CD14-positive monocyte (primary cell): Measurements from ENCODE around the gene SPATA9. TPM values are rescaled to one million over a fixed set of nuclear protein-coding genes. Genes with fewer than 3 reads are reported as not detected.

ENCODE experiments used
- DNase-seq, 3 donors: peaks; one replicate each; pipeline ENCODE4 v3.0.0-alpha.2; 2011 to 2022
- H2AFZ ChIP-seq: 2 replicates; pipeline ENCODE4 v1.6.0; 2012; ENCODE audit warnings: mild to moderate bottlenecking, low read depth, low read length, inconsistent platforms; ENCODE audit not compliant: insufficient read depth, poor library complexity, severe bottlenecking
- H3K27ac ChIP-seq, 2 donors: 1 replicate in 1 of 2; 2 replicates in 1 of 2; pipeline ENCODE4 v1.5.1; 2012 to 2013; ENCODE audit warnings: low read length in 2 of 2, control low read depth in 1 of 2, inconsistent platforms in 1 of 2, low read depth in 1 of 2, mild to moderate bottlenecking in 1 of 2
- H3K27me3 ChIP-seq, 2 donors: one replicate each; pipeline versions ENCODE4 v1.6.0 to v1.6.1; 2011 to 2013; ENCODE audit warnings: low read length in 2 of 2; ENCODE audit not compliant: control insufficient read depth in 2 of 2, insufficient read depth in 2 of 2
- H3K36me3 ChIP-seq, 2 donors: replicated peaks in 1 of 2; 1 replicate in 1 of 2; 2 replicates in 1 of 2; pipeline versions ENCODE4 v1.5.1 to v1.6.1; 2012 to 2013; ENCODE audit warnings: low read length in 2 of 2, control low read depth in 1 of 2, inconsistent platforms in 1 of 2, mild to moderate bottlenecking in 1 of 2; ENCODE audit not compliant: insufficient read depth in 2 of 2, control insufficient read depth in 1 of 2
- H3K4me1 ChIP-seq, 2 donors: 1 replicate in 1 of 2; 2 replicates in 1 of 2; pipeline versions ENCODE4 v1.5.1 to v1.6.1; 2012 to 2013; ENCODE audit warnings: low read length in 2 of 2, control low read depth in 1 of 2, inconsistent platforms in 1 of 2, mild to moderate bottlenecking in 1 of 2, moderate library complexity in 1 of 2; ENCODE audit not compliant: insufficient read depth in 2 of 2, control insufficient read depth in 1 of 2
- H3K4me2 ChIP-seq: replicated peaks from 2 replicates; pipeline ENCODE3; 2012; ENCODE audit warnings: low read length, moderate library complexity, mild to moderate bottlenecking; ENCODE audit not compliant: poor library complexity, severe bottlenecking; ENCODE audit errors: extremely low read depth
- H3K4me3 ChIP-seq, 3 experiments: fragments of 200-600 bp in 1 of 3; sonication (generic) in 1 of 3; replicated peaks in 1 of 3; 1 replicate in 2 of 3; 2 replicates in 1 of 3; pipeline ENCODE4 v1.5.1; 2011 to 2013; ENCODE audit warnings: low read length in 3 of 3, mild to moderate bottlenecking in 3 of 3, control low read depth in 2 of 3, low read depth in 2 of 3, inconsistent platforms in 1 of 3, moderate library complexity in 1 of 3
- H3K79me2 ChIP-seq: 2 replicates; pipeline ENCODE4 v1.6.0; 2012; ENCODE audit warnings: mild to moderate bottlenecking, control low read depth, inconsistent platforms, low read length, moderate library complexity; ENCODE audit not compliant: insufficient read depth
- H3K9ac ChIP-seq: 2 replicates; pipeline ENCODE4 v1.6.0; 2017; ENCODE audit warnings: low read length, mild to moderate bottlenecking; ENCODE audit not compliant: insufficient read depth, poor library complexity, severe bottlenecking
- H3K9me3 ChIP-seq, 2 donors: replicated peaks in 1 of 2; 1 replicate in 1 of 2; 2 replicates in 1 of 2; pipeline versions ENCODE4 v1.5.1 to v1.6.1; 2012 to 2013; ENCODE audit warnings: low read length in 2 of 2, control low read depth in 1 of 2; ENCODE audit not compliant: control insufficient read depth in 1 of 2, insufficient read depth in 1 of 2
- H4K20me1 ChIP-seq: 2 replicates; pipeline ENCODE4 v1.6.0; 2012; ENCODE audit warnings: mild to moderate bottlenecking, low read length, control low read depth, moderate library complexity; ENCODE audit not compliant: insufficient read depth
- H3K27ac Mint-ChIP-seq, 7 donors: one replicate each; pipeline ENCODE4 v1.8.0; 2020; ENCODE audit warnings: mild to moderate bottlenecking in 7 of 7, mixed read lengths in 7 of 7, moderate library complexity in 6 of 7, inconsistent platforms in 2 of 7
- H3K27me3 Mint-ChIP-seq, 3 donors: one replicate each; pipeline ENCODE4 v1.8.0; 2021 to 2022; ENCODE audit warnings: low read depth in 3 of 3, mild to moderate bottlenecking in 3 of 3, mixed read lengths in 3 of 3, moderate library complexity in 3 of 3, inconsistent platforms in 1 of 3
- H3K36me3 Mint-ChIP-seq, 2 donors: one replicate each; pipeline ENCODE4 v1.8.0; 2020; ENCODE audit warnings: mixed read lengths in 2 of 2, inconsistent platforms in 1 of 2, mild to moderate bottlenecking in 1 of 2
- H3K4me1 Mint-ChIP-seq: one replicate; pipeline ENCODE4 v1.8.0; 2020; ENCODE audit warnings: mild to moderate bottlenecking, mixed read lengths
- H3K4me3 Mint-ChIP-seq, 2 donors: one replicate each; pipeline ENCODE4 v1.8.0; 2020; ENCODE audit warnings: mild to moderate bottlenecking in 2 of 2, mixed read lengths in 2 of 2, moderate library complexity in 1 of 2
- H3K9me3 Mint-ChIP-seq, 7 donors: one replicate each; pipeline ENCODE4 v1.8.0; 2020 to 2022; ENCODE audit warnings: mixed read lengths in 7 of 7, mild to moderate bottlenecking in 6 of 7, moderate library complexity in 6 of 7, inconsistent platforms in 2 of 7
- CTCF ChIP-seq: fragments of 200-600 bp; IDR thresholded peaks from one replicate; pipeline ENCODE4 v1.8.0; 2022; ENCODE audit warnings: antibody characterized with exemption, mild to moderate bottlenecking
- WGBS: methylation state at CpG from one replicate; pipeline ENCODE4 v1.1.5; 2013; ENCODE audit warnings: missing lambda C conversion rate; ENCODE audit not compliant: insufficient coverage; 5-methylcytosine and 5-hydroxymethylcytosine counted together
- intact Hi-C, 2 donors: fragments of 100-400 bp; cut with micrococcal nuclease; formaldehyde crosslinking; loops; one replicate each; pipeline versions ENCODE4 v1.15.0 to v1.15.1; 2023
- polyA plus RNA-seq, 3 donors: library from polyadenylated mRNA; depleted of rRNA in 1 of 3; unstranded in 2 of 3; stranded (reverse) in 1 of 3; fragments of 300-500 nt in 2 of 3; fragments of >200 nt in 1 of 3; fragmentation: Illumina TruSeq in 2 of 3; gene quantifications; 1 replicate in 2 of 3; 2 replicates in 1 of 3; pipeline ENCODE4 v1.2.3, GENCODE V29; 2012 to 2021

Gene SPATA9
- polyA plus RNA-seq, 3 donors = not detected

GRCh38 chr5:95730730-95731570 lies 48.2 kb upstream of the SPATA9 start, which contains the start of gene RHOBTB3:
Gene RHOBTB3 (plus strand): TSS chr5:95731336. CDS start chr5:95731683, 347 bp downstream.
- Mint-ChIP-seq H3K36me3 (no peaks in the 10 kb centered on the region), H3K27ac (peak within 1 kb of the TSS in 6 of 7 donors; percentile 40 to 74 (median 47)), H3K4me1 (peaks cover 34% of the 10 kb centered on the region), H3K9me3 (no peaks in the 10 kb centered on the region), H3K27me3 (peaks cover 10 to 14% (median 10%) of the 10 kb centered on the region in 3 donors), H3K4me3 (peak within 1 kb of the TSS; percentile 94 to 96)
- peaks cover 11 to 20% of the 10 kb centered on the region in 2 donors for H3K4me1 ChIP-seq
- intact Hi-C loops = loop anchor here in 1 of 2 donors (10.0 kb wide), 1 partner anchor 94 kb away; the partner anchor contains the start of gene GLRX
- H4K20me1 ChIP-seq = no peaks in the 10 kb centered on the region
- peak in 2 of 3 donors; percentile 31 to 41 for DNase-seq
- no peaks in the 10 kb centered on the region for H3K79me2 ChIP-seq
- peak within 1 kb of the TSS; percentile 72 for H3K9ac ChIP-seq
- no peak within 1 kb of the TSS for H3K27ac ChIP-seq
- H3K36me3 ChIP-seq = no peaks in the 10 kb centered on the region
- H3K9me3 ChIP-seq = no peaks in the 10 kb centered on the region
- H3K4me2 ChIP-seq = peak within 1 kb of the TSS; percentile 97
- H3K27me3 ChIP-seq = peaks cover 0 to 3% of the 10 kb centered on the region in 2 donors
- TF ChIP-seq CTCF = no peak
- H2AFZ ChIP-seq = peak within 1 kb of the TSS; percentile 90
- peak within 1 kb of the TSS; percentile 68 to 88 (median 84) for H3K4me3 ChIP-seq
- WGBS = under 1% methylated on average over 65 of the region's 78 CpGs

- peak overlapping the region; percentile 72 for H3K9ac ChIP-seq
- H3K27ac Mint-ChIP-seq = peak overlapping the region in 1 of 7 donors; percentile 46
- intact Hi-C loops = loop anchor here in 1 of 2 donors (10.0 kb wide), 1 partner anchor 95 kb away; the partner anchor contains the start of gene GLRX
- no peaks in the 10 kb centered on the region for H4K20me1 ChIP-seq
- peak overlapping the region; percentile 97 for H3K4me2 ChIP-seq
- H3K36me3 ChIP-seq = no peaks in the 10 kb centered on the region
- H3K36me3 Mint-ChIP-seq = no peaks in the 10 kb centered on the region
- H3K4me3 ChIP-seq = peak overlapping the region; percentile 68 to 88 (median 84)
- TF ChIP-seq CTCF = no peak
- peak overlapping the region; percentile 90 for H2AFZ ChIP-seq
- H3K4me1 Mint-ChIP-seq = peaks cover 38% of the 10 kb centered on the region
- H3K27me3 Mint-ChIP-seq = peaks cover 10 to 14% (median 10%) of the 10 kb centered on the region in 3 donors
- H3K9me3 ChIP-seq = no peaks in the 10 kb centered on the region
- peak overlapping the region; percentile 93 to 96 for H3K4me3 Mint-ChIP-seq
- peaks cover 11 to 25% of the 10 kb centered on the region in 2 donors for H3K4me1 ChIP-seq
- H3K27me3 ChIP-seq = peaks cover 0 to 3% of the 10 kb centered on the region in 2 donors
- no peaks in the 10 kb centered on the region for H3K9me3 Mint-ChIP-seq
- WGBS = no CpG with 5 or more reads among the region's 11 CpGs
- no peaks in the 10 kb centered on the region for H3K79me2 ChIP-seq
- DNase-seq = no peak
- no peak overlapping the region for H3K27ac ChIP-seq
These were observed 47.4 kb upstream of the SPATA9 start for GRCh38 chr5:95730011-95730700.
